ENCODE results near the gene KIF5C. TPM values are rescaled to one million over a fixed set of nuclear protein-coding genes. Genes with fewer than 3 reads are reported as not detected.

Gene KIF5C
- total RNA-seq, 1 experiment from 2014 or later: 1.6 TPM

DNA sequence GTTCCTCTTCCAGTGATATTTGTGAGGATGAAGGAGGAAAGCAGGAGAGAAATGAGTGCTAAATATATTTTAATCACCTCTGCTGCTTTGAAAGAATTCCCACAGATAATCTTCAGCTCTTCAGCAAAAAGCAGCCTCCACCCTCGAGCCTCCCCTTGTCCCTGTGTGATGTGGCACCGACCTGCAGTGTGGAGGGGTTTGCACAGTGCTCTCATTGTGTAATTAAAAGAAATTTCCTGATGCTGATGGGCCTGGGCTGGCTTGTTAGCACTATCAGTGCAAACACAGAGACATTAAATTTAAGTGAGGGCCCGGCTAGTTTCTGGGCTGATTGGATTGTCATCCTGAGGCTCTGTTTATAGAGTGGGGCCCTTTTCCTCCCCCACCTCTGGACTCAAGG, 53.4 kb downstream of the KIF5C start:
- BruUV-seq (replicated peaks): no TSS peak
- CTCF ChIA-PET: no interaction called here
- intact Hi-C loops (cut with micrococcal nuclease; ENCODE audit: unreplicated experiment) (no loop called here), in situ Hi-C loops (cut with HindIII; ENCODE audit: low pct_unique_long_range_greater_than_20kb, low sequenced_read_pairs) (no loop called here)
- Histone ChIP-seq H3K4me3 (ENCODE audit: low read depth in 2 of 2, low read length in 2 of 2) (no peak overlapping the region), H3K9me3 (ENCODE audit: control insufficient read depth, insufficient read depth, low read depth, low read length) (no peaks in the 10 kb centered on the region), H3K36me3 (ENCODE audit: control insufficient read depth, insufficient read depth, low read length) (no peaks in the 10 kb centered on the region), H3K27ac (ENCODE audit: low read length) (no peak overlapping the region), H3K27me3 (ENCODE audit: control insufficient read depth, insufficient read depth, low read length) (no peaks in the 10 kb centered on the region; the same call in 1 of the 2 replicates), H3K4me1 (ENCODE audit: control insufficient read depth, insufficient read depth, low read length) (no peaks in the 10 kb centered on the region)
- DNase-seq (ENCODE audit: low read depth, low spot score) (no peak), ATAC-seq (no peak)
- TF ChIP-seq, protein P1, sequence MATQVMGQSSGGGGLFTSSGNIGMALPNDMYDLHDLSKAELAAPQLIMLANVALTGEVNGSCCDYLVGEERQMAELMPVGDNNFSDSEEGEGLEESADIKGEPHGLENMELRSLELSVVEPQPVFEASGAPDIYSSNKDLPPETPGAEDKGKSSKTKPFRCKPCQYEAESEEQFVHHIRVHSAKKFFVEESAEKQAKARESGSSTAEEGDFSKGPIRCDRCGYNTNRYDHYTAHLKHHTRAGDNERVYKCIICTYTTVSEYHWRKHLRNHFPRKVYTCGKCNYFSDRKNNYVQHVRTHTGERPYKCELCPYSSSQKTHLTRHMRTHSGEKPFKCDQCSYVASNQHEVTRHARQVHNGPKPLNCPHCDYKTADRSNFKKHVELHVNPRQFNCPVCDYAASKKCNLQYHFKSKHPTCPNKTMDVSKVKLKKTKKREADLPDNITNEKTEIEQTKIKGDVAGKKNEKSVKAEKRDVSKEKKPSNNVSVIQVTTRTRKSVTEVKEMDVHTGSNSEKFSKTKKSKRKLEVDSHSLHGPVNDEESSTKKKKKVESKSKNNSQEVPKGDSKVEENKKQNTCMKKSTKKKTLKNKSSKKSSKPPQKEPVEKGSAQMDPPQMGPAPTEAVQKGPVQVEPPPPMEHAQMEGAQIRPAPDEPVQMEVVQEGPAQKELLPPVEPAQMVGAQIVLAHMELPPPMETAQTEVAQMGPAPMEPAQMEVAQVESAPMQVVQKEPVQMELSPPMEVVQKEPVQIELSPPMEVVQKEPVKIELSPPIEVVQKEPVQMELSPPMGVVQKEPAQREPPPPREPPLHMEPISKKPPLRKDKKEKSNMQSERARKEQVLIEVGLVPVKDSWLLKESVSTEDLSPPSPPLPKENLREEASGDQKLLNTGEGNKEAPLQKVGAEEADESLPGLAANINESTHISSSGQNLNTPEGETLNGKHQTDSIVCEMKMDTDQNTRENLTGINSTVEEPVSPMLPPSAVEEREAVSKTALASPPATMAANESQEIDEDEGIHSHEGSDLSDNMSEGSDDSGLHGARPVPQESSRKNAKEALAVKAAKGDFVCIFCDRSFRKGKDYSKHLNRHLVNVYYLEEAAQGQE (IDR thresholded peaks at IDR 0.05; ENCODE audit: insufficient read depth in 1 of 2, low read depth in 2 of 2, low read length in 1 of 2): no peak
- TF ChIP-seq SIN3A (IDR thresholded peaks at IDR 0.05; ENCODE audit: borderline replicate concordance, insufficient read depth, low read depth, low read length) (no peak), TCF7L2 (IDR thresholded peaks at IDR 0.05; ENCODE audit: low read depth, low read length) (no peak), POLR2AphosphoS5 (IDR thresholded peaks at IDR 0.05; ENCODE audit: low read depth, low read length) (no peak)
- TF ChIP-seq, protein P2, sequence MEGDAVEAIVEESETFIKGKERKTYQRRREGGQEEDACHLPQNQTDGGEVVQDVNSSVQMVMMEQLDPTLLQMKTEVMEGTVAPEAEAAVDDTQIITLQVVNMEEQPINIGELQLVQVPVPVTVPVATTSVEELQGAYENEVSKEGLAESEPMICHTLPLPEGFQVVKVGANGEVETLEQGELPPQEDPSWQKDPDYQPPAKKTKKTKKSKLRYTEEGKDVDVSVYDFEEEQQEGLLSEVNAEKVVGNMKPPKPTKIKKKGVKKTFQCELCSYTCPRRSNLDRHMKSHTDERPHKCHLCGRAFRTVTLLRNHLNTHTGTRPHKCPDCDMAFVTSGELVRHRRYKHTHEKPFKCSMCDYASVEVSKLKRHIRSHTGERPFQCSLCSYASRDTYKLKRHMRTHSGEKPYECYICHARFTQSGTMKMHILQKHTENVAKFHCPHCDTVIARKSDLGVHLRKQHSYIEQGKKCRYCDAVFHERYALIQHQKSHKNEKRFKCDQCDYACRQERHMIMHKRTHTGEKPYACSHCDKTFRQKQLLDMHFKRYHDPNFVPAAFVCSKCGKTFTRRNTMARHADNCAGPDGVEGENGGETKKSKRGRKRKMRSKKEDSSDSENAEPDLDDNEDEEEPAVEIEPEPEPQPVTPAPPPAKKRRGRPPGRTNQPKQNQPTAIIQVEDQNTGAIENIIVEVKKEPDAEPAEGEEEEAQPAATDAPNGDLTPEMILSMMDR (IDR thresholded peaks at IDR 0.05): no peak
- POLR2A ChIA-PET: no interaction called here

DNA sequence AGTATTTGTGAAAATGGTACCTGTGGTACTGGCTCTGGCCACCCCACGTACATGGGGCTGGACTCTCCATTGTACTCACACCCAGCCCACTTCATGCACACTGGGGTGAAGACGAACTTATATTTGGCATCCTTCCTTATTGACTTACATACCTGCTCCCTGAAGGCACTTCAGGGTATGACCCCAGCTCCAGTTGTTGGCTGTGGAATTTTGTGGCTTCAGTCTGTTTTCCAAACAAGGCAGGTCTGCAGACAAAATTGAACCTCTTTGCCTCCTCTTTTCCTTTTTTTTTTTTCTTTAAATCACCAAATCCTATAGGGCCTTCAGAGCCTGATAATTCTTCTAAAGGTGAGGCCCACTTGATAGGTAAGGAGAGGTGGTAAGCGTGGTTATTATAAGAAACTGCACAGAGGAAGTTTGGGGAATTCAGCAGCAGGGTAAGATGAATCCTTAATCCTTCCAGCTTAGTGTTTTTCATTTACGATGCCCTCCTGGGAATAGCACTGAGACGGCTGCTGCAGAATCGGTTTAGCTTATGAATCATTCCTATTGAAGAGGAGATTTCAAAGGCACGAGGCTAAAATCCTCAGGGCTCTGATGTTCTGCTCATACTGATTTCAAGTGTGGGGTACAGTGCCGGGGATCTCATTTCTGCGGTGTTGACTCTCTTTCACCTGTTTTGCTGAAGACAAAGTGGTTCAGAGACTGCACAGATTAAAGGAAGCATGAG, 55.2 kb downstream of the KIF5C start:
- Histone ChIP-seq H3K4me3 (ENCODE audit: low read depth in 2 of 2, low read length in 2 of 2) (no peak overlapping the region), H3K4me1 (ENCODE audit: control insufficient read depth, insufficient read depth, low read length) (no peaks in the 10 kb centered on the region), H3K36me3 (ENCODE audit: control insufficient read depth, insufficient read depth, low read length) (no peaks in the 10 kb centered on the region), H3K27me3 (ENCODE audit: control insufficient read depth, insufficient read depth, low read length) (no peaks in the 10 kb centered on the region), H3K27ac (ENCODE audit: low read length) (no peak overlapping the region), H3K9me3 (ENCODE audit: control insufficient read depth, insufficient read depth, low read depth, low read length) (no peaks in the 10 kb centered on the region)
- CTCF ChIA-PET: no interaction called here
- in situ Hi-C loops (cut with HindIII; ENCODE audit: low pct_unique_long_range_greater_than_20kb, low sequenced_read_pairs) (no loop called here), intact Hi-C loops (cut with micrococcal nuclease; ENCODE audit: unreplicated experiment) (no loop called here)
- ATAC-seq: no peak
- DNase-seq (ENCODE audit: low read depth, low spot score): no peak
- BruUV-seq (replicated peaks): no TSS peak
- TF ChIP-seq, protein P1 (IDR thresholded peaks at IDR 0.05; ENCODE audit: insufficient read depth in 1 of 2, low read depth in 2 of 2, low read length in 1 of 2): no peak
- TF ChIP-seq SIN3A (IDR thresholded peaks at IDR 0.05; ENCODE audit: borderline replicate concordance, insufficient read depth, low read depth, low read length) (no peak), POLR2AphosphoS5 (IDR thresholded peaks at IDR 0.05; ENCODE audit: low read depth, low read length) (no peak), TCF7L2 (IDR thresholded peaks at IDR 0.05; ENCODE audit: low read depth, low read length) (no peak)
- TF ChIP-seq, protein P2 (IDR thresholded peaks at IDR 0.05): no peak
- POLR2A ChIA-PET: interaction anchor here (0.6 kb wide), 1 partner anchor 39 kb away, joined by 3 read pairs; no protein-coding TSS in a partner anchor

All from Panc1 (cell line).